ENCODE measurements around the gene SLC39A12. TPM values are rescaled to one million over a fixed set of nuclear protein-coding genes. Genes with fewer than 3 reads are reported as not detected.

SLC39A12 gene
- polyA plus RNA-seq, 3 donors, result not detected

GRCh38 chr10:18044976-18045720, 93.4 kb downstream of the SLC39A12 start:
- DNase-seq, result no peak

- DNase-seq, result no peak
These were observed 104.9 kb downstream of the SLC39A12 start for GRCh38 chr10:18056583-18056982.

GRCh38 chr10:18059826-18060559, 108.3 kb downstream of the SLC39A12 start:
- DNase-seq, result no peak

- DNase-seq, result no peak
These were observed 115.2 kb downstream of the SLC39A12 start for GRCh38 chr10:18066947-18067346.

GRCh38 chr10:18068401-18068800, 116.7 kb downstream of the SLC39A12 start:
- DNase-seq, result no peak

- no peak for DNase-seq
These were observed 119.9 kb downstream of the SLC39A12 start for GRCh38 chr10:18071591-18071990.

GRCh38 chr10:18073314-18073713, 121.6 kb downstream of the SLC39A12 start:
- no peak for DNase-seq

GRCh38 chr10:18075881-18076280, 124.2 kb downstream of the SLC39A12 start:
- no peak for DNase-seq

GRCh38 chr10:18079665-18080295, 128.1 kb downstream of the SLC39A12 start:
- no peak for DNase-seq

- DNase-seq, result no peak
These were observed 130.7 kb downstream of the SLC39A12 start for GRCh38 chr10:18082381-18082780.

GRCh38 chr10:18085855-18086254, 134.1 kb downstream of the SLC39A12 start:
- no peak for DNase-seq

GRCh38 chr10:18086746-18087145, 135.0 kb downstream of the SLC39A12 start:
- DNase-seq, result no peak

GRCh38 chr10:18087355-18087754, 135.6 kb downstream of the SLC39A12 start:
- no peak for DNase-seq

Other genes with a start within 250 kb of the SLC39A12 start
- gene TMEM236, start 199.7 kb upstream of the SLC39A12 start, polyA plus RNA-seq (ENCODE audit: insufficient read length in 3 of 3), result under 1 TPM; 0.22 to 0.43 (median 0.24) TPM
- 10 to 100 TPM in 1 of 3 donors, 1 to 10 TPM in 2; 8.4 to 10.3 (median 8.9) TPM for gene MRC1, start 142.6 kb upstream of the SLC39A12 start, polyA plus RNA-seq (ENCODE audit: insufficient read length in 3 of 3)
- gene CACNB2, start 188.5 kb downstream of the SLC39A12 start, polyA plus RNA-seq (ENCODE audit: insufficient read length in 3 of 3), result 1 to 10 TPM; 2.4 to 6.1 (median 4.9) TPM

Data from renal pelvis (tissue), 4 donors.